HAP-1 (cell line): ENCODE measurements around the gene GID8.

Source experiments
- DNase-seq, 2 experiments: peaks; one replicate each; pipeline ENCODE4 v3.0.0-alpha.2; 2016 to 2020; ENCODE audit warnings: low spot score in 2 of 2
- H3K27me3 ChIP-seq: fragments of 250-450 bp; sonication (Bioruptor Pico); 2 replicates; pipeline ENCODE4 v1.5.1; 2020; ENCODE audit warnings: low read depth, mild to moderate bottlenecking, moderate library complexity
- H3K36me3 ChIP-seq: fragments of 250-450 bp; sonication (Bioruptor Pico); replicated peaks from 2 replicates; pipeline ENCODE4 v1.5.1; 2020; ENCODE audit warnings: mild to moderate bottlenecking
- H3K4me1 ChIP-seq: fragments of 250-450 bp; sonication (Bioruptor Pico); 2 replicates; pipeline ENCODE4 v1.5.1; 2020; ENCODE audit warnings: mild to moderate bottlenecking
- H3K4me3 ChIP-seq: fragments of 250-450 bp; sonication (Bioruptor Pico); 2 replicates; pipeline ENCODE4 v1.5.1; 2020; ENCODE audit warnings: mild to moderate bottlenecking, moderate library complexity
- H3K9me3 ChIP-seq: fragments of 250-450 bp; sonication (Bioruptor Pico); 2 replicates; pipeline ENCODE4 v1.5.1; 2020; ENCODE audit warnings: mild to moderate bottlenecking, moderate library complexity
- in situ Hi-C: fragments of 300-500 bp; cut with MboI; formaldehyde crosslinking; loops from 3 replicates; pipeline ENCODE4 v1.14.3; 2020; ENCODE audit warnings: low sequenced_read_pairs, inconsistent platforms, mixed read lengths

GID8 gene

GRCh38 chr20:62984666-62985443 is 46.9 kb downstream of the GID8 start:
- H3K4me3 ChIP-seq: no peak overlapping the region
- H3K4me1 ChIP-seq: peaks cover 3% of the 10 kb centered on the region
- H3K27me3 ChIP-seq: peaks cover 35% of the 10 kb centered on the region
- H3K36me3 ChIP-seq: no peaks in the 10 kb centered on the region
- peak in 1 of 2 experiments; percentile 31 for DNase-seq
- no peaks in the 10 kb centered on the region for H3K9me3 ChIP-seq
- in situ Hi-C loops: no loop called here

GRCh38 chr20:62985444-62985778 is 47.5 kb downstream of the GID8 start:
- in situ Hi-C loops: no loop called here
- DNase-seq: no peak
- no peak overlapping the region for H3K4me3 ChIP-seq
- peaks cover 3% of the 10 kb centered on the region for H3K4me1 ChIP-seq
- H3K27me3 ChIP-seq: peaks cover 32% of the 10 kb centered on the region
- H3K9me3 ChIP-seq: no peaks in the 10 kb centered on the region
- no peaks in the 10 kb centered on the region for H3K36me3 ChIP-seq

- no peak for DNase-seq
- Histone ChIP-seq H3K4me3 (no peak overlapping the region), H3K9me3 (no peaks in the 10 kb centered on the region), H3K36me3 (no peaks in the 10 kb centered on the region), H3K4me1 (no peaks in the 10 kb centered on the region; the same call in none of the 2 replicates), H3K27me3 (peaks cover 35% of the 10 kb centered on the region)
- in situ Hi-C loops: no loop called here
Measured at GRCh38 chr20:62986257-62986800, 48.4 kb downstream of the GID8 start.

GRCh38 chr20:62987114-62987513 is 49.2 kb downstream of the GID8 start:
- DNase-seq: peak in 1 of 2 experiments; percentile 9
- no peaks in the 10 kb centered on the region for H3K9me3 ChIP-seq
- H3K27me3 ChIP-seq: peaks cover 35% of the 10 kb centered on the region
- no peaks in the 10 kb centered on the region for H3K36me3 ChIP-seq
- H3K4me3 ChIP-seq: no peak overlapping the region
- in situ Hi-C loops: no loop called here
- H3K4me1 ChIP-seq: no peaks in the 10 kb centered on the region; the same call in none of the 2 replicates

GRCh38 chr20:62989201-62989601 is 51.3 kb downstream of the GID8 start:
- Histone ChIP-seq H3K36me3 (no peaks in the 10 kb centered on the region), H3K27me3 (peaks cover 40% of the 10 kb centered on the region)

GRCh38 chr20:62990306-62990825 is 52.4 kb downstream of the GID8 start:
- H3K4me1 ChIP-seq: no peaks in the 10 kb centered on the region; the same call in none of the 2 replicates
- peaks cover 47% of the 10 kb centered on the region for H3K27me3 ChIP-seq
- H3K36me3 ChIP-seq: no peaks in the 10 kb centered on the region
- H3K4me3 ChIP-seq: no peak overlapping the region
- DNase-seq: no peak
- no peaks in the 10 kb centered on the region for H3K9me3 ChIP-seq
- in situ Hi-C loops: no loop called here

More at GRCh38 chr20:62989201-62989601, 51.3 kb downstream of the GID8 start:
- DNase-seq: no peak
- H3K4me3 ChIP-seq: no peak overlapping the region
- in situ Hi-C loops: no loop called here
- H3K4me1 ChIP-seq: no peaks in the 10 kb centered on the region; the same call in none of the 2 replicates
- H3K9me3 ChIP-seq: no peaks in the 10 kb centered on the region

GRCh38 chr20:62991196-62991807 is 53.4 kb downstream of the GID8 start:
- Histone ChIP-seq H3K4me1 (no peaks in the 10 kb centered on the region; the same call in none of the 2 replicates), H3K27me3 (peaks cover 56% of the 10 kb centered on the region), H3K9me3 (no peaks in the 10 kb centered on the region), H3K36me3 (no peaks in the 10 kb centered on the region), H3K4me3 (no peak overlapping the region)
- in situ Hi-C loops: no loop called here
- DNase-seq: no peak

GRCh38 chr20:62991863-62992262 is 53.9 kb downstream of the GID8 start:
- Histone ChIP-seq H3K27me3 (peaks cover 61% of the 10 kb centered on the region), H3K36me3 (no peaks in the 10 kb centered on the region), H3K4me3 (no peak overlapping the region), H3K9me3 (no peaks in the 10 kb centered on the region), H3K4me1 (no peaks in the 10 kb centered on the region; the same call in none of the 2 replicates)
- in situ Hi-C loops: no loop called here
- no peak for DNase-seq

- no peaks in the 10 kb centered on the region for H3K36me3 ChIP-seq
- H3K9me3 ChIP-seq: no peaks in the 10 kb centered on the region
- no peak for DNase-seq
- H3K4me3 ChIP-seq: no peak overlapping the region
- no peaks in the 10 kb centered on the region for H3K4me1 ChIP-seq
- H3K27me3 ChIP-seq: peaks cover 65% of the 10 kb centered on the region
- in situ Hi-C loops: no loop called here
Measured at GRCh38 chr20:62993856-62994494, 56.0 kb downstream of the GID8 start.

GRCh38 chr20:62994869-62995281 is 56.9 kb downstream of the GID8 start:
- H3K4me1 ChIP-seq: no peaks in the 10 kb centered on the region
- in situ Hi-C loops: no loop called here
- H3K36me3 ChIP-seq: no peaks in the 10 kb centered on the region
- DNase-seq: no peak
- no peaks in the 10 kb centered on the region for H3K9me3 ChIP-seq
- no peak overlapping the region for H3K4me3 ChIP-seq
- peaks cover 69% of the 10 kb centered on the region for H3K27me3 ChIP-seq

- Histone ChIP-seq H3K4me3 (no peak overlapping the region), H3K4me1 (no peaks in the 10 kb centered on the region), H3K27me3 (peaks cover 72% of the 10 kb centered on the region), H3K9me3 (no peaks in the 10 kb centered on the region), H3K36me3 (no peaks in the 10 kb centered on the region)
- no peak for DNase-seq
- in situ Hi-C loops: no loop called here
Measured at GRCh38 chr20:62995481-62995880, 57.5 kb downstream of the GID8 start.

GRCh38 chr20:62995898-62996595 is 58.1 kb downstream of the GID8 start:
- H3K9me3 ChIP-seq: no peaks in the 10 kb centered on the region
- H3K36me3 ChIP-seq: no peaks in the 10 kb centered on the region
- no peak for DNase-seq
- peaks cover 72% of the 10 kb centered on the region for H3K27me3 ChIP-seq
- H3K4me1 ChIP-seq: no peaks in the 10 kb centered on the region
- in situ Hi-C loops: no loop called here
- H3K4me3 ChIP-seq: no peak overlapping the region

GRCh38 chr20:62996596-62996982 is 58.6 kb downstream of the GID8 start:
- no peak for DNase-seq

More at GRCh38 chr20:62996596-62996982, 58.6 kb downstream of the GID8 start:
- Histone ChIP-seq H3K27me3 (peaks cover 71% of the 10 kb centered on the region), H3K4me3 (no peak overlapping the region), H3K4me1 (no peaks in the 10 kb centered on the region), H3K9me3 (no peaks in the 10 kb centered on the region), H3K36me3 (no peaks in the 10 kb centered on the region)
- in situ Hi-C loops: no loop called here
